GM19452 (cell line): ENCODE data around the gene ARL15.
"Not testable (repeated sequence)": the region's sequence is repeated elsewhere in the genome, so short reads cannot be mapped to it uniquely, and the experiment has no call there.

Experiments
- ATAC-seq: cut with Tn5 transposase; IDR thresholded peaks from one replicate; pipeline ENCODE4 v1.9.1; 2021; ENCODE audit not compliant: unreplicated experiment

The ARL15 gene

DNA sequence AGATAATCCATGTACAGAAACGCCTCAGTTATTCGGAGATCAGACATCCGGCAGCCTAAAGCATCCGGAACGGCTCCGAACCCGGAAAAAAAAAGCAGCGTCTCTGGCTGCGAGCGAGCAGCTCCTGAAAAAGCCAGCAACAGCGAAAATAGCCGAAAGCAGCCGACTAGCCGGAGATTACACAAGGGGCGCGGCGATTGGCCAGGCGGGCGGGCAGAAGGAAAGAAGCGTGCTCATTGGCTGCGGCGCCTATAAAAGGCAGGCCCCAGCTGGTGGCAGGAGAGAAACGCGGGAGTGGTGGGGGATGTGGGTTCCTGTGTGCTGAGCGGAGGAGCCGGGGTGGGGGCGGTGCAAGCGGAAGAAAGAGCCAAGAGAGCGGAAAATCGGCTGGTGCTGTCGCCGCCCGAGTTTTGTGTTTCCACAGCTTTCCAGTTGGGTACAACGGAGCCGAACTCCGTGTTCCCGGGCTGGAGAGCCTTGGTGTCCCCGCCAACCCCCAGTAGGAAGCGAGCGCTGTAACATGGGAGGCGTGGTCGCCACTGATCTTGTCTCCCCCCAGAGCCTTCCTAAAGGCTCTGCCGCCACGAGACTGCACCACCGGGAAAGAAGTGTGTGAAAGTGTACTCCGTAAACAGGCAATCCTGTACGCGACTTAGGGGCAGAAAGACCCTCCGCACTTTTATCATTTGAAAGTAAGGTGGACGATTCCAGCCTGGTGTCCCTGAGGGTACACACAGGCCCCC lies at the start of gene ARL15:
Gene ARL15 (minus strand): TSS at position 141 of the 743 bp plus-strand sequence.
- peak; percentile 95 for ATAC-seq

GRCh38 chr5:54360089-54360488 lies 49.7 kb upstream of the ARL15 start:
- ATAC-seq, result no peak

- ATAC-seq, result no peak
These were observed 47.2 kb upstream of the ARL15 start for GRCh38 chr5:54357408-54358058.

DNA sequence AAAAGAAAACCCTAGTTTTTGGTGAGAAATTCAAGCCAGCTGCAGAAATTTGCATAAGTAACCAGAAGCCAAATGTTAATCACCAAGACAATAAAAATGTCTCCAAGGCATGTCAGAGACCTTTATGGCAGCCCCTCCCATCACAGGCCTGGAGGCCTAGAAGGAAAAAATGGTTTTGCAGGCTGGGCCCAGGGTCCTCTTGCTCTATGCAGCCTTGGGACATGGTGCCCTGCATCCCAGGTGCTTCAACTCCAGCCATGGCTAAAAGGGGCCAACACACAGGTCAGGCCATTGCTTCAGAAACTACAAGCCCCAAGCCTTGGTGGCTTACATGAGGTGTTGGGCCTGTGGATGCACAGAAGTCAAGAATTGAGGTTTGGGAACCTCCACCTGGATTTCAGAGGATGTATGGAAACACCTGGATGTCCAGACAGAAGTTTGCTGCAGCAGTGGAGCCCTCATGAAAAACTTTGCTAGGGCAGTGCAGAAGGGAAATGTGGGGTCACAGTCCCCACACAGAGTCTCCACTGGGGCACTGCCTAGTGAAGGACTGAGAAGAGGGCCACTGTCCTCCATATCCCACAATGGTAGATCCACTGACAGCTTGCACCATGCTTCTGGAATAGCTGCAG lies 43.7 kb upstream of the ARL15 start:
- ATAC-seq, result not testable (repeated sequence)

DNA sequence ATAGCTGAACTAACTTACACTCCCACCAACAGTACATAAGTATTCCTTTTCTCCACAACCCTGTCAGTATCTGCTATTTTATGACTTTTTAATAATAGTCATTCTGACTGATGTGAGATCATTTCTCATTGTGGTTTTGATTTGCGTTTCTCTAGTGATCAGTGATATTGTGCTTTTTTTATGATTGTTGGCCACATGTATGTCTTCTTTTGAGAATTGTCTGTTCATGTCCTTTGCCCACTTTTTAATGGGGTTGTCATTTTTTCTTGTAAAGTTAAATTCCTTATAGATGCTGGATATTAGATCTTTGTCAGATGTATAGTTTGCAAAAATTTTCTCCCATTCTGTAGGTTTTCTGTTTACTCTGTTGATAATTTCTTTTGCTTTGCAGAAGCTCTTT lies 42.2 kb upstream of the ARL15 start:
- not testable (repeated sequence) for ATAC-seq

- ATAC-seq, result no peak
These were observed 37.0 kb upstream of the ARL15 start for GRCh38 chr5:54347221-54347865.

- no peak for ATAC-seq
These were observed 34.3 kb upstream of the ARL15 start for GRCh38 chr5:54344653-54345052.

GRCh38 chr5:54341971-54342370 lies 31.6 kb upstream of the ARL15 start:
- no peak for ATAC-seq

DNA sequence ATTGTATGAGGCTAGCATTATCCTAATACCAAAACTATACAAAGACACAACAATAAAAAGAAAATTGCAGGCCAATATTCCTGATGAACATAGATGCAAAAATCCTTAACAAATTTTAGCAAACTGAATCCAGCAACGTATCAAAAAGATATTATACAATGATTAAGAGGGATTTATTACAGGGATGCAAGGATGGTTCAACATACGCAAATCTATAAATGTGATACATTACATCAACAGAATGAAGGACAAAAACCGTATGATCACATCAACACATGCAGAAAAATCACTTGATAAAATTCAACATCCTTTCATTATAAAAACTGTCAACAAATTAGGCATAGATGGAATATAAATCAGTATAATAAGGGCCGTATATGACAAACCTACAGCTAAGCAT lies 27.1 kb upstream of the ARL15 start:
- ATAC-seq, result no peak

GRCh38 chr5:54332720-54333119 lies 22.3 kb upstream of the ARL15 start:
- ATAC-seq, result no peak

GRCh38 chr5:54329731-54330709 lies 19.6 kb upstream of the ARL15 start:
- no peak for ATAC-seq

DNA sequence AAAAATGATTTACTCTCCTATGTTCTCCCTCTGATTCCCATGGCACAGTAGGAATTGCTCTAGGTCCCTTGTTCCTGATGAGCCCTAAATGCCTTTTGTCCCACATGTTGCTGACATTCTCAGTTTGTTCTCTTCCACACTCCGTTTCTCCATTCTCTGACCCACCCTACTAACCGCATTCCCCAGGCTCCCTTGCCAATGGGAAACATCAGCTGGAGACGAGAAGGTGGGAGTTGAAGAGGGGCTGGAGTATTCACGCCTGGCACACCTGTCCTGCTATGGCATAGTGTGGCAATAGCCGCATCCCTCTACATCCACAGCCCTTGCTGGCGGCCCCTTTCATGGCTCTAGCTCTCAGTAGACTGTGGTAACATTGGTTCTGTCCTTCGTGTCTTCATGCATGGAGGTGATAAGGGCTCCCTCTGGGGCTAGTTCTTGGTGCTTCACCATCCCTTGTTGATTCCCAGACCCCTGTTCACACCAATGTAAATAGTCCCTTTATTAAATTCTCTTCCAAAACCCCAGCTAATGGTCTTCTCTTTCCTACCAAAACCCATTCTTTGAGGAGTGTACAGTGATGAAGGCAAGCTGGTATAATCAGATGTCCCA lies 16.4 kb upstream of the ARL15 start:
- ATAC-seq, result no peak

- no peak for ATAC-seq
These were observed 15.4 kb upstream of the ARL15 start for GRCh38 chr5:54325610-54326311.

DNA sequence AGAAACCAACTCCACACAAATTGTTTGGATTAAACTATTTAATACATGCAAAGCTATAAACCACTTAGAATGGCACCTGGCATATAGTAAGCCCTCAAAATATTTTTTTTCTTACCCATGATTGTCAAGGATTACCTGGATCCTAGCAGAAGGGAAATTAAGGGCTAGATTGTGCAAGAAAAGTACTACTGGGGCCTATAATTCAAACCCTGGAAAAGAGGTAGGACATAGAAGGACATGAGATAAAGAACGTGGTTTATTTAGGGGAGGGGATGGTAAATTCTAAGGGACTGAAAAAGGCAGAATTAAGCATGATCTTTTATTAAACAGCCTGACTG lies 14.9 kb upstream of the ARL15 start:
- no peak for ATAC-seq

- ATAC-seq, result no peak
These were observed 14.4 kb upstream of the ARL15 start for GRCh38 chr5:54324651-54325271.

GRCh38 chr5:54323495-54323894 lies 13.1 kb upstream of the ARL15 start:
- no peak for ATAC-seq

DNA sequence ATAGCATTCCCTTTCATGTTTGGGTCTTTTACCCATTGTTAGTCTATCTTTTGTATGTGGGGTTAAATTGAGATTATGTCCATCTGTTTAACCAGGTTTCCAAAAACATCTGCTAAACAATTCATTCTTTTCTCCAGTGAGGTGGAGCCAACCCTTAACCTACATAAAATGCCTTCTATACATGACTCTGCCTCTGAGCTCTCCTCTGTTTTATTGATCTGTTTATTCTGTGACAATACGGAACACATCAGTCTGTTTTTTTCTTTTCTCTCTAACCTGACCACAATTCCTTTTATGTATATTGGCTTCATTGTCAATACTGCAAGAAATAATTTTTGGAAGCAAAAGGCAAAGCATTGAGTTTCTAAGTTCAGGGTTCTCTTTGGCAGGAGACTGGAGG lies 9.9 kb upstream of the ARL15 start:
- ATAC-seq, result no peak

DNA sequence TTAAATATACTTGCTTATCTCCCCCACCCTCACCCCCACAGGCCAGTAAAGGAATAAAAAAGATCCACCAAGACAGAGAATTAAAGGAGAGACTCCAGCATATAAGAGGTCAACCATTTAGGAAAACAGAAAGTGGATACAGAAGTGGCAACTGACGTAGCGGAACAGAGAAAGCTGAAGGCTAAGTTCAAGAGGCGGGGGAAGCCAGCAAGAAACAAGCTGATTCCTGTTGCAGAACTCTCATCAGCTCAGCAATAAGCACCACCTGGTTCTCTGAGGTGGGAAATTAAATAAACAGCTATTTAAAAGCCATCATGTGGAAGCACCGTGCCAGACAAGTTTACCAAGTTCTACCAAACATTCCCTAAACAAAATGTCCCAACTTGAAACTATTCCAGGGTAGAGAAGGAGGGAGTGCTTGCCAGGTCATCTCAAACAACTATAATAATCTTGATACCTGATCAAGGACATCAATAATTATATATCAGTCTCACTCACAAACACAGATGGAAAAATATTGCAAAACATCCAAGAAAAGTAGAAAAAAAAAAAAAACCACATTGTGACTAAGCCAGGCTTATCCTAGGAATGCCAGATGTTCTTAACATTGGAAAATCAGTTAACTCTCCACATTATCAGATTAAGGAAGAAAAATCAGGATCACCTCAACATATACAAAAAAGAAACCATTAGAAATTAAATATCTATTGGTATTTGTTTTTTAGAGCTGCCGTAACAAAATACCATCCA lies 7.3 kb upstream of the ARL15 start:
- ATAC-seq, result no peak
